GM23338 (cell line): ENCODE measurements around the gene HPX. TPM values are rescaled to one million over a fixed set of nuclear protein-coding genes. Genes with fewer than 3 reads are reported as not detected.

ENCODE experiments used
- ATAC-seq: fragments of 200-7000 bp; cut with Tn5 transposase; 3 replicates; pipeline ENCODE4 v1.9.1; 2020
- DNase-seq: peaks from one replicate; pipeline ENCODE4 v3.0.0-alpha.2; 2015; ENCODE audit warnings: low spot score
- H2AFZ ChIP-seq: fragments of 200-600 bp; sonication (generic); 2 replicates; pipeline ENCODE4 v1.8.0; 2016; ENCODE audit warnings: antibody characterized with exemption, mild to moderate bottlenecking, moderate library complexity
- H3F3A ChIP-seq: fragments of 200-600 bp; sonication (generic); replicated peaks from 2 replicates; pipeline ENCODE4 v1.8.0; 2017; ENCODE audit warnings: antibody characterized with exemption, mixed run types, low read depth
- H3K27ac ChIP-seq: fragments of 200-600 bp; sonication (generic); 2 replicates; pipeline ENCODE4 v1.6.1; 2016; ENCODE audit warnings: low read depth
- H3K27me3 ChIP-seq: fragments of 200-600 bp; sonication (generic); 2 replicates; pipeline ENCODE4 v1.8.0; 2016; ENCODE audit warnings: mild to moderate bottlenecking, mixed run types, moderate library complexity; ENCODE audit not compliant: insufficient read depth
- H3K36me3 ChIP-seq: fragments of 200-600 bp; sonication (generic); 2 replicates; pipeline ENCODE4 v1.8.0; 2016; ENCODE audit warnings: mild to moderate bottlenecking; ENCODE audit not compliant: insufficient read depth
- H3K4me1 ChIP-seq: fragments of 200-600 bp; sonication (generic); 2 replicates; pipeline ENCODE4 v1.8.0; 2016; ENCODE audit warnings: mild to moderate bottlenecking, moderate library complexity; ENCODE audit not compliant: insufficient read depth
- H3K4me2 ChIP-seq: fragments of 200-600 bp; sonication (generic); 2 replicates; pipeline ENCODE4 v1.7.1; 2017; ENCODE audit warnings: mixed run types
- H3K4me3 ChIP-seq: fragments of 200-600 bp; sonication (generic); 2 replicates; pipeline ENCODE4 v1.6.1; 2016; ENCODE audit warnings: mixed run types
- H3K79me2 ChIP-seq: fragments of 200-600 bp; sonication (generic); replicated peaks from 2 replicates; pipeline ENCODE4 v1.8.0; 2017; ENCODE audit warnings: mild to moderate bottlenecking; ENCODE audit not compliant: insufficient read depth
- H3K9me2 ChIP-seq: fragments of 200-600 bp; sonication (generic); 2 replicates; pipeline ENCODE4 v1.8.0; 2017; ENCODE audit not compliant: insufficient read depth
- H4K20me1 ChIP-seq: fragments of 200-600 bp; sonication (generic); replicated peaks from 2 replicates; pipeline ENCODE4 v1.8.0; 2017; ENCODE audit warnings: mild to moderate bottlenecking; ENCODE audit not compliant: insufficient read depth
- H3K27ac Mint-ChIP-seq: 2 replicates; pipeline ENCODE4 v1.8.0; 2020; ENCODE audit warnings: inconsistent platforms, mild to moderate bottlenecking, moderate library complexity, mixed read lengths
- H3K27me3 Mint-ChIP-seq: 3 replicates; pipeline ENCODE4 v1.8.0; 2022; ENCODE audit warnings: low read depth, mild to moderate bottlenecking, moderate library complexity, mixed read lengths, inconsistent platforms; ENCODE audit not compliant: insufficient read depth, poor library complexity
- H3K36me3 Mint-ChIP-seq: 3 replicates; pipeline ENCODE4 v1.8.0; 2021; ENCODE audit warnings: low read depth, mild to moderate bottlenecking, inconsistent platforms, moderate library complexity, mixed read lengths
- H3K4me1 Mint-ChIP-seq: 3 replicates; pipeline ENCODE4 v1.8.0; 2020; ENCODE audit warnings: mild to moderate bottlenecking, inconsistent platforms, mixed read lengths
- H3K4me3 Mint-ChIP-seq: 3 replicates; pipeline ENCODE4 v1.8.0; 2021; ENCODE audit warnings: moderate library complexity, mild to moderate bottlenecking, inconsistent platforms, mixed read lengths
- H3K9me3 Mint-ChIP-seq: 3 replicates; pipeline ENCODE4 v1.8.0; 2020; ENCODE audit warnings: moderate library complexity, mild to moderate bottlenecking, inconsistent platforms, mixed read lengths
- CREB1 ChIP-seq: fragments of 250-450 bp; sonication (Bioruptor Pico); IDR thresholded peaks from 2 replicates; pipeline ENCODE4 v1.5.0; 2020; ENCODE audit warnings: low read depth, mild to moderate bottlenecking, moderate library complexity
- EZH2 ChIP-seq: fragments of 200-600 bp; sonication (generic); IDR thresholded peaks from one replicate; pipeline ENCODE4 v1.8.0; 2017; ENCODE audit warnings: antibody characterized with exemption, mild to moderate bottlenecking, low read depth; ENCODE audit not compliant: unreplicated experiment
- EZH2phosphoT487 ChIP-seq: fragments of 200-600 bp; sonication (generic); IDR thresholded peaks from one replicate; pipeline ENCODE4 v1.8.1; 2018; ENCODE audit warnings: antibody characterized with exemption; ENCODE audit not compliant: unreplicated experiment
- JUNB ChIP-seq: IDR thresholded peaks from one replicate; pipeline ENCODE4 v1.6.1; 2016; ENCODE audit warnings: antibody characterized with exemption; ENCODE audit not compliant: unreplicated experiment
- NANOG ChIP-seq: IDR thresholded peaks from 2 replicates; pipeline ENCODE4 v1.6.1; 2016; ENCODE audit warnings: antibody characterized with exemption, borderline replicate concordance
- POLR2AphosphoS5 ChIP-seq: IDR thresholded peaks from 2 replicates; pipeline ENCODE4 v1.6.1; 2016; ENCODE audit warnings: antibody characterized with exemption, low read depth
- REST ChIP-seq: IDR thresholded peaks from one replicate; pipeline ENCODE4 v1.6.1; 2018; ENCODE audit warnings: antibody characterized with exemption; ENCODE audit not compliant: unreplicated experiment
- ZNF114 ChIP-seq: fragments of 250-450 bp; sonication (Bioruptor Pico); IDR thresholded peaks from 2 replicates; pipeline ENCODE4 v1.5.0; 2020; ENCODE audit warnings: mild to moderate bottlenecking, moderate library complexity
- ZNF331 ChIP-seq: fragments of 250-450 bp; sonication (Bioruptor Pico); IDR thresholded peaks from 2 replicates; pipeline ENCODE4 v1.5.0; 2020; ENCODE audit warnings: low read depth, mild to moderate bottlenecking, moderate library complexity
- ZNF462 ChIP-seq: fragments of 250-450 bp; sonication (Bioruptor Pico); IDR thresholded peaks from 2 replicates; pipeline ENCODE4 v1.5.0; 2020; ENCODE audit warnings: mild to moderate bottlenecking, moderate library complexity
- polyA plus RNA-seq: library from polyadenylated mRNA; unstranded; fragments of >200 nt; fragmentation: Nextera tagmentation; extraction: Ambion mirVana; gene quantifications from 2 replicates; pipeline ENCODE4 v1.2.1, GENCODE V29; 2016
- total RNA-seq: library from RNA; depleted of rRNA; stranded (reverse); fragments of >200 nt; shearing (Covaris generic); gene quantifications from 2 replicates; pipeline ENCODE4 v1.2.3, GENCODE V29; 2014

The HPX gene
- total and polyA plus RNA-seq, 2 experiments from 2014 or later, result 0.47 to 0.63 TPM

GRCh38 chr11:6452219-6452618 is 11.4 kb upstream of the HPX start:
- Histone ChIP-seq H3K4me3 (no peak overlapping the region), H3K9me2 (no peaks in the 10 kb centered on the region), H3K4me2 (no peak overlapping the region), H3F3A (no peaks in the 10 kb centered on the region), H2AFZ (no peak overlapping the region), H3K27me3 (no peaks in the 10 kb centered on the region), H3K36me3 (0 out of 2 replicates have a peak, but pooled peaks cover 3% of the 10 kb centered on the region), H3K4me1 (no peaks in the 10 kb centered on the region), H3K27ac (no peak overlapping the region), H3K79me2 (no peaks in the 10 kb centered on the region), H4K20me1 (no peaks in the 10 kb centered on the region)
- DNase-seq, result no peak
- Mint-ChIP-seq H3K4me1 (no peaks in the 10 kb centered on the region), H3K27me3 (no peaks in the 10 kb centered on the region), H3K4me3 (no peak overlapping the region), H3K27ac (no peak overlapping the region), H3K36me3 (no peaks in the 10 kb centered on the region), H3K9me3 (no peaks in the 10 kb centered on the region)
- TF ChIP-seq EZH2 (no peak), EZH2phosphoT487 (no peak), JUNB (no peak), ZNF462 (no peak), ZNF331 (CRISPR knock-in tag) (no peak)
- no peak for ATAC-seq

GRCh38 chr11:6448574-6448973 is 7.8 kb upstream of the HPX start:
- Mint-ChIP-seq H3K4me3 (no peak overlapping the region), H3K27ac (no peak overlapping the region), H3K36me3 (no peaks in the 10 kb centered on the region), H3K27me3 (no peaks in the 10 kb centered on the region), H3K9me3 (no peaks in the 10 kb centered on the region), H3K4me1 (no peaks in the 10 kb centered on the region)
- Histone ChIP-seq H3K79me2 (no peaks in the 10 kb centered on the region), H3K36me3 (0 out of 2 replicates have a peak, but pooled peaks cover 3% of the 10 kb centered on the region), H3K9me2 (no peaks in the 10 kb centered on the region), H3F3A (no peaks in the 10 kb centered on the region), H3K27me3 (no peaks in the 10 kb centered on the region), H4K20me1 (no peaks in the 10 kb centered on the region), H3K4me3 (no peak overlapping the region), H2AFZ (no peak overlapping the region), H3K4me1 (no peaks in the 10 kb centered on the region), H3K27ac (no peak overlapping the region), H3K4me2 (no peak overlapping the region)
- ATAC-seq (no peak), DNase-seq (no peak)
- no peak for TF ChIP-seq NANOG
- TF ChIP-seq REST, result no peak
- TF ChIP-seq POLR2AphosphoS5, result no peak
- TF ChIP-seq CREB1 (CRISPR knock-in tag), result no peak
- no peak for TF ChIP-seq ZNF331 (CRISPR knock-in tag)
- no peak for TF ChIP-seq ZNF114 (CRISPR knock-in tag)
